Measurements from ENCODE around the gene BFSP2.

BFSP2 gene

GRCh38 chr3:133400006-133400515 is at the start of gene BFSP2:
TSS of gene BFSP2 (plus strand) at chr3:133400056. CDS start at chr3:133400084, 28 bp downstream.
- no peak within 1 kb of the TSS for H3K4me3 ChIP-seq (ENCODE audit: low read depth, low read length)

- H3K4me3 ChIP-seq (ENCODE audit: low read depth, low read length) = no peak overlapping the region
These were observed 45.1 kb upstream of the BFSP2 start for GRCh38 chr3:133354721-133355120.

GRCh38 chr3:133360476-133360875 is 39.4 kb upstream of the BFSP2 start:
- no peak overlapping the region for H3K4me3 ChIP-seq (ENCODE audit: low read depth, low read length)

GRCh38 chr3:133361011-133361410 is 38.8 kb upstream of the BFSP2 start:
- H3K4me3 ChIP-seq (ENCODE audit: low read depth, low read length) = no peak overlapping the region

- H3K4me3 ChIP-seq (ENCODE audit: low read depth, low read length) = no peak overlapping the region
These were observed 38.4 kb upstream of the BFSP2 start for GRCh38 chr3:133361435-133361834.

GRCh38 chr3:133362539-133362938 is 37.3 kb upstream of the BFSP2 start:
- no peak overlapping the region for H3K4me3 ChIP-seq (ENCODE audit: low read depth, low read length)

GRCh38 chr3:133364704-133365103 is 35.2 kb upstream of the BFSP2 start:
- no peak overlapping the region for H3K4me3 ChIP-seq (ENCODE audit: low read depth, low read length)

GRCh38 chr3:133366921-133367320 is 32.9 kb upstream of the BFSP2 start:
- H3K4me3 ChIP-seq (ENCODE audit: low read depth, low read length) = no peak overlapping the region

- no peak overlapping the region for H3K4me3 ChIP-seq (ENCODE audit: low read depth, low read length)
These were observed 32.5 kb upstream of the BFSP2 start for GRCh38 chr3:133367403-133367802.

GRCh38 chr3:133367956-133368355 is 31.9 kb upstream of the BFSP2 start:
- no peak overlapping the region for H3K4me3 ChIP-seq (ENCODE audit: low read depth, low read length)

GRCh38 chr3:133368371-133369067 is 31.3 kb upstream of the BFSP2 start:
- no peak overlapping the region for H3K4me3 ChIP-seq (ENCODE audit: low read depth, low read length)

GRCh38 chr3:133369068-133369440 is 30.8 kb upstream of the BFSP2 start:
- no peak overlapping the region for H3K4me3 ChIP-seq (ENCODE audit: low read depth, low read length)

GRCh38 chr3:133371181-133371580 is 28.7 kb upstream of the BFSP2 start:
- no peak overlapping the region for H3K4me3 ChIP-seq (ENCODE audit: low read depth, low read length)

- H3K4me3 ChIP-seq (ENCODE audit: low read depth, low read length) = no peak overlapping the region
These were observed 28.2 kb upstream of the BFSP2 start for GRCh38 chr3:133371676-133372075.

GRCh38 chr3:133374708-133375402 is 25.0 kb upstream of the BFSP2 start:
- H3K4me3 ChIP-seq (ENCODE audit: low read depth, low read length) = no peak overlapping the region

- H3K4me3 ChIP-seq (ENCODE audit: low read depth, low read length) = no peak overlapping the region
These were observed 24.5 kb upstream of the BFSP2 start for GRCh38 chr3:133375403-133375745.

GRCh38 chr3:133376810-133377209 is 23.0 kb upstream of the BFSP2 start:
- no peak overlapping the region for H3K4me3 ChIP-seq (ENCODE audit: low read depth, low read length)

GRCh38 chr3:133377396-133377795 is 22.5 kb upstream of the BFSP2 start:
- no peak overlapping the region for H3K4me3 ChIP-seq (ENCODE audit: low read depth, low read length)

- H3K4me3 ChIP-seq (ENCODE audit: low read depth, low read length) = no peak overlapping the region
These were observed 19.9 kb upstream of the BFSP2 start for GRCh38 chr3:133379926-133380325.

GRCh38 chr3:133380481-133381225 is 19.2 kb upstream of the BFSP2 start:
- H3K4me3 ChIP-seq (ENCODE audit: low read depth, low read length) = no peak overlapping the region

- H3K4me3 ChIP-seq (ENCODE audit: low read depth, low read length) = no peak overlapping the region
These were observed 18.3 kb upstream of the BFSP2 start for GRCh38 chr3:133381346-133382109.
